NCI-H1105 treated with DMSO at 0.1 percent for 48 hours (cell line): ENCODE data around the gene PLCB1.
A peak's percentile ranks its signal among the peaks of the same experiment; 100 is the strongest.

Experiments used
- DNase-seq: peaks from one replicate; lab custom pipeline; 2025; lab: John Stamatoyannopoulos, UW

PLCB1 gene

GRCh38 chr20:8547035-8547650 lies 415.1 kb downstream of the PLCB1 start:
- DNase-seq = no peak

- no peak for DNase-seq
Measured at GRCh38 chr20:8547968-8548588, 416.0 kb downstream of the PLCB1 start.

- no peak for DNase-seq
Measured at GRCh38 chr20:8549192-8549591, 417.1 kb downstream of the PLCB1 start.

GRCh38 chr20:8557711-8558110 lies 425.6 kb downstream of the PLCB1 start:
- no peak for DNase-seq

GRCh38 chr20:8562356-8562755 lies 430.3 kb downstream of the PLCB1 start:
- DNase-seq = no peak

- no peak for DNase-seq
Measured at GRCh38 chr20:8568075-8568474, 436.0 kb downstream of the PLCB1 start.

- DNase-seq = no peak
Measured at GRCh38 chr20:8569766-8570165, 437.7 kb downstream of the PLCB1 start.

GRCh38 chr20:8571611-8572010 lies 439.5 kb downstream of the PLCB1 start:
- no peak for DNase-seq

- DNase-seq = no peak
Measured at GRCh38 chr20:8573686-8574085, 441.6 kb downstream of the PLCB1 start.

GRCh38 chr20:8575114-8575513 lies 443.0 kb downstream of the PLCB1 start:
- DNase-seq = no peak

GRCh38 chr20:8578161-8578865 lies 446.2 kb downstream of the PLCB1 start:
- DNase-seq = peak; percentile 93

GRCh38 chr20:8579035-8579434 lies 447.0 kb downstream of the PLCB1 start:
- no peak for DNase-seq

GRCh38 chr20:8581446-8582183 lies 449.5 kb downstream of the PLCB1 start:
- DNase-seq = no peak

- no peak for DNase-seq
Measured at GRCh38 chr20:8583012-8583565, 451.0 kb downstream of the PLCB1 start.

- DNase-seq = no peak
Measured at GRCh38 chr20:8583566-8584043, 451.5 kb downstream of the PLCB1 start.

- no peak for DNase-seq
Measured at GRCh38 chr20:8587251-8587650, 455.2 kb downstream of the PLCB1 start.

GRCh38 chr20:8587810-8588209 lies 455.7 kb downstream of the PLCB1 start:
- DNase-seq = no peak

GRCh38 chr20:8589956-8590355 lies 457.9 kb downstream of the PLCB1 start:
- no peak for DNase-seq

- peak; percentile 53 for DNase-seq
Measured at GRCh38 chr20:8600910-8601541, 469.0 kb downstream of the PLCB1 start.

- peak; percentile 40 for DNase-seq
Measured at GRCh38 chr20:8601542-8601912, 469.5 kb downstream of the PLCB1 start.

GRCh38 chr20:8602389-8603116 lies 470.5 kb downstream of the PLCB1 start:
- DNase-seq = peak; percentile 16
